GM12878 (cell line): Measurements from ENCODE around the gene UNC45A. TPM values are rescaled to one million over a fixed set of nuclear protein-coding genes. Genes with fewer than 3 reads are reported as not detected.

Source experiments
- ATAC-seq: fragments of 200-7000 bp; cut with Tn5 transposase; 3 replicates; pipeline ENCODE4 v1.9.1; 2020; ENCODE audit warnings: mild to moderate bottlenecking, moderate library complexity
- BruUV-seq: library from RNA; stranded (reverse); fragments of 400-500 nt; replicated peaks from 2 replicates; lab custom pipeline; 2021; lab: Mats Ljungman, UMichigan
- CTCF ChIA-PET: fragments of 300-600 bp; sonication (Branson Sonifier 250); formaldehyde crosslinking; extraction: SDS; loops from one replicate; lab custom pipeline; 2021; ENCODE audit warnings: inconsistent platforms; lab: Yijun Ruan, JAX
- POLR2A ChIA-PET: fragments of 350-600 bp; formaldehyde crosslinking; extraction: SDS; loops from one replicate; lab custom pipeline; 2021; ENCODE audit warnings: inconsistent platforms; lab: Charles Lee
- RAD21 ChIA-PET: fragments of 300-600 bp; sonication (Branson Sonifier 250); formaldehyde crosslinking; loops from one replicate; lab custom pipeline; 2023; ENCODE audit warnings: antibody characterized with exemption; ENCODE audit not compliant: unreplicated experiment; lab: Charles Lee
- SMC1A ChIA-PET: fragments of 300-600 bp; sonication (Branson Sonifier 250); formaldehyde crosslinking; loops from one replicate; lab custom pipeline; 2023; ENCODE audit not compliant: unreplicated experiment, uncharacterized antibody; lab: Charles Lee
- DNase-seq: peaks from one replicate; pipeline ENCODE4 v3.0.0-alpha.2; 2011; ENCODE audit warnings: low read depth, low spot score
- FAIRE-seq: peaks from 3 replicates; lab custom pipeline; 2011; peaks lifted over from hg19 to GRCh38; lab: Jason Lieb, UNC
- H2AFZ ChIP-seq: 2 replicates; pipeline ENCODE4 v1.6.0; 2011; ENCODE audit warnings: low read depth, low read length, control low read depth; ENCODE audit not compliant: control insufficient read depth
- H3K27ac ChIP-seq: 2 replicates; pipeline ENCODE4 v1.5.1; 2011; ENCODE audit warnings: control low read depth; ENCODE audit not compliant: control insufficient read depth, insufficient read depth
- H3K27me3 ChIP-seq, 2 experiments: replicated peaks in 1 of 2; 2 replicates each; pipeline versions ENCODE4 v1.6.0 to v1.6.1; 2011; ENCODE audit warnings: low read length in 1 of 2; ENCODE audit not compliant: control insufficient read depth in 2 of 2, insufficient read depth in 2 of 2
- H3K36me3 ChIP-seq, 2 experiments: 2 replicates each; pipeline ENCODE4 v1.5.1; 2011; ENCODE audit warnings: low read length in 1 of 2; ENCODE audit not compliant: control insufficient read depth in 2 of 2, insufficient read depth in 2 of 2
- H3K4me1 ChIP-seq: 2 replicates; pipeline ENCODE4 v1.6.1; 2011; ENCODE audit warnings: mild to moderate bottlenecking, low read length, moderate library complexity, mixed read lengths; ENCODE audit not compliant: control insufficient read depth, insufficient read depth
- H3K4me2 ChIP-seq: 2 replicates; pipeline ENCODE4 v1.6.0; 2011; ENCODE audit warnings: control low read depth; ENCODE audit not compliant: control insufficient read depth, insufficient read depth
- H3K4me3 ChIP-seq: fragments of 200-600 bp; sonication (generic); 2 replicates; pipeline ENCODE4 v1.5.1; 2016
- H3K79me2 ChIP-seq: 2 replicates; pipeline ENCODE4 v1.6.0; 2011; ENCODE audit warnings: low read length; ENCODE audit not compliant: control insufficient read depth, insufficient read depth
- H3K9ac ChIP-seq: 2 replicates; pipeline ENCODE4 v1.8.0; 2011; ENCODE audit warnings: low read length, control low read depth, mixed read lengths; ENCODE audit not compliant: control insufficient read depth, insufficient read depth
- H3K9me3 ChIP-seq: replicated peaks from 3 replicates; pipeline ENCODE4 v1.5.1; 2011; ENCODE audit warnings: mild to moderate bottlenecking, low read length; ENCODE audit not compliant: control insufficient read depth, insufficient read depth
- H4K20me1 ChIP-seq: 2 replicates; pipeline ENCODE4 v1.6.0; 2011; ENCODE audit not compliant: control insufficient read depth, insufficient read depth
- ESRRA ChIP-seq: IDR thresholded peaks from 2 replicates; pipeline ENCODE4 v1.6.1; 2012; ENCODE audit warnings: mild to moderate bottlenecking, low read length, improper control_type of control experiment
- MXI1 ChIP-seq: fragments of 150-350 bp; IDR thresholded peaks from 2 replicates; pipeline ENCODE4 v1.6.1; 2011; ENCODE audit warnings: low read depth, mild to moderate bottlenecking, inconsistent platforms, low read length, improper control_type of control experiment
- RBBP5 ChIP-seq: fragments of 200-600 bp; sonication (generic); conservative IDR thresholded peaks from 2 replicates; pipeline ENCODE4 v1.6.1; 2016
- RELA ChIP-seq: fragments of 450-650 bp; IDR thresholded peaks from 2 replicates; pipeline ENCODE4 v1.8.0; 2014; ENCODE audit warnings: borderline replicate concordance; ENCODE audit not compliant: partially characterized antibody
- TBL1XR1 ChIP-seq: IDR thresholded peaks from 2 replicates; pipeline ENCODE4 v1.6.1; 2012; ENCODE audit warnings: low read depth, low read length, improper control_type of control experiment
- ZNF274 ChIP-seq: IDR thresholded peaks from one replicate; pipeline ENCODE4 v1.8.0; 2011; ENCODE audit not compliant: insufficient read length, insufficient read depth
- WGBS: methylation state at CpG from one replicate; pipeline ENCODE4 v1.1.6; 2016; ENCODE audit warnings: low lambda C conversion rate; ENCODE audit not compliant: insufficient replicate concordance, insufficient coverage; ENCODE audit errors: missing lambda C conversion rate; 5-methylcytosine and 5-hydroxymethylcytosine counted together
- in situ Hi-C: fragments of 300-500 bp; cut with MboI; formaldehyde crosslinking; loops from 9 replicates; pipeline ENCODE4 v1.14.3; 2018; ENCODE audit warnings: mixed read lengths
- intact Hi-C: fragments of 100-400 bp; cut with micrococcal nuclease; formaldehyde crosslinking; loops from one replicate; pipeline ENCODE4 v1.14.2; 2022; ENCODE audit not compliant: unreplicated experiment
- polyA plus RNA-seq, 11 experiments: library from polyadenylated mRNA; depleted of rRNA in 4 of 11; unstranded in 6 of 11; stranded (reverse) in 5 of 11; fragments of >200 nt; fragmentation: Nextera tagmentation in 4 of 11; fragmentation: Illumina TruSeq in 1 of 11; extraction: Ambion mirVana in 4 of 11; extraction: Trizol in 1 of 11; gene quantifications; 1 replicate in 1 of 11; 2 replicates in 10 of 11; pipeline versions ENCODE4 v1.2.1 to v1.2.3, GENCODE V29; 2011 to 2016; ENCODE audit warnings: inconsistent platforms in 2 of 11, missing spikeins in 2 of 11, low read depth in 1 of 11
- total RNA-seq, 4 experiments: library from RNA; depleted of rRNA in 3 of 4; stranded (reverse); fragments of >200 nt in 3 of 4; fragmentation: Illumina TruSeq in 1 of 4; extraction: Trizol in 1 of 4; gene quantifications; 2 replicates each; pipeline versions ENCODE4 v1.2.1 to v1.2.3, GENCODE V29; 2013 to 2021
- TF ChIP-seq, protein P1 (sequence below): IDR thresholded peaks from 2 replicates; pipeline ENCODE4 v1.6.1; 2011; ENCODE audit warnings: borderline replicate concordance, low read depth, mild to moderate bottlenecking, moderate library complexity, mixed read lengths, low read length; ENCODE audit not compliant: insufficient read depth; ENCODE audit errors: extremely low read length

The UNC45A gene
- total and polyA plus RNA-seq, 10 of the 15 experiments (the other 5 are each of a cell fraction or from before 2014, with no cell fraction given) = 10.3 to 57.8 (median 40.5) TPM

DNA sequence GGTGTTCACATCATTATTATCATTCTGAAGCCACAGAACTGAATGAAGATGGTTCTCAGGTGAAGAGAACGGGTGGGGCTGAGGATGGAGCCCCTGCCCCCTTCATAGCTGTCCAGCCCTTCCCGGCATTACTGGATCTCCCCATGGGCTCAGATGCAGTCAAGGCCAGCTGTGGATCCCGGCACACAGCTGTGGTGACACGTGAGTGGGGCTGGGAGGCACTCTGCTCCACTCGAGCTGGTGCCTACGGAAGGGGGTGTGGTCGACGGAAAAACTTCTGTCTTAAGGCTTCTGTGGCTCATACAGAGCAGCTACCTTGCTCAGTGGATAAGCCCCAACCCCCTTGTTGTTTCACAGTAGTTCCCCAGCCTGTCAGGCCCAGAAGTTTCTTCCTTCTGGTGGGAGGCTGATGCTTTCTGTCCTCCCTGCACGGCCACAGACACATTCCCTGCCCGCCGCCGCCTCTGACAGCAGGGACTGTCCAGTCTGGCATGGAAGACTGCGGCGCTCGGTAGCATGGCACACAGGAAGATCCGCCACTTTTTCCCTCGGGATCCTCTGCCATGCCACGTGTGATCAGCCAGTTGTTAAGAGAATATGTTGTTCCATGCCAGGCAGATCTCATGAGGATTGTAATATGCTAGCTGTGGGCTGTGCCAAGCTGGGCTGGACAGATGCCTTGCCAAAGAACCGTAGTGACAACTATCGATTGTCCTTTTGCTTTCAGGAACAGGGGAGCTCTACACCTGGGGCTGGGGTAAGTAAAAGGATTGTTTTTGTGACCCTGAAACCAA is 25.4 kb downstream of the UNC45A start:
- intact Hi-C loops = no loop called here
- SMC1A ChIA-PET = interaction anchor here (1.4 to 1.7 kb wide), 2 partner anchors 19 to 89 kb away, joined by 4 to 5 read pairs; no protein-coding TSS in a partner anchor
- no peak for DNase-seq
- H2AFZ ChIP-seq = no peak overlapping the region
- H3K9me3 ChIP-seq = no peaks in the 10 kb centered on the region
- H3K36me3 ChIP-seq = peaks cover 23 to 25% of the 10 kb centered on the region in 2 experiments
- no peak for FAIRE-seq
- no peak for TF ChIP-seq MXI1
- TF ChIP-seq, protein P1, sequence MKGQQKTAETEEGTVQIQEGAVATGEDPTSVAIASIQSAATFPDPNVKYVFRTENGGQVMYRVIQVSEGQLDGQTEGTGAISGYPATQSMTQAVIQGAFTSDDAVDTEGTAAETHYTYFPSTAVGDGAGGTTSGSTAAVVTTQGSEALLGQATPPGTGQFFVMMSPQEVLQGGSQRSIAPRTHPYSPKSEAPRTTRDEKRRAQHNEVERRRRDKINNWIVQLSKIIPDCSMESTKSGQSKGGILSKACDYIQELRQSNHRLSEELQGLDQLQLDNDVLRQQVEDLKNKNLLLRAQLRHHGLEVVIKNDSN = no peak
- TF ChIP-seq TBL1XR1 = no peak
- no peak for TF ChIP-seq ZNF274
- TF ChIP-seq RELA = no peak
- no peak for TF ChIP-seq RBBP5
- TF ChIP-seq ESRRA = no peak
- H4K20me1 ChIP-seq = no peaks in the 10 kb centered on the region
- no TSS peak for BruUV-seq
- POLR2A ChIA-PET = no interaction called here
- no peak for ATAC-seq
- RAD21 ChIA-PET = no interaction called here
- in situ Hi-C loops = loop anchor here (25.0 kb wide), 1 partner anchor 1373 kb away; the partner anchor contains the start of gene TICRR
- CTCF ChIA-PET = interaction anchor here (0.6 to 2.2 kb wide), 4 partner anchors 11 to 943 kb away, joined by 3 to 7 read pairs (median 4); no protein-coding TSS in a partner anchor
- 87% methylated on average over 20 of the region's 20 CpGs for WGBS
- peaks cover 21% of the 10 kb centered on the region for H3K79me2 ChIP-seq
- no peak overlapping the region for H3K4me3 ChIP-seq
- H3K27ac ChIP-seq = no peak overlapping the region
- no peak overlapping the region for H3K4me2 ChIP-seq
- peaks cover 3% of the 10 kb centered on the region; the same call in 1 of the 2 replicates for H3K4me1 ChIP-seq
- no peak overlapping the region for H3K9ac ChIP-seq
- no peaks in the 10 kb centered on the region for H3K27me3 ChIP-seq
